NCI-H1048 (cell line): ENCODE results near the gene R3HDM2.
"Not testable (repeated sequence)": the region's sequence is repeated elsewhere in the genome, so short reads cannot be mapped to it uniquely, and the experiment has no call there.

Experiments used
- DNase-seq: peaks from one replicate; lab custom pipeline; 2025; lab: John Stamatoyannopoulos, UW

The R3HDM2 gene

DNA sequence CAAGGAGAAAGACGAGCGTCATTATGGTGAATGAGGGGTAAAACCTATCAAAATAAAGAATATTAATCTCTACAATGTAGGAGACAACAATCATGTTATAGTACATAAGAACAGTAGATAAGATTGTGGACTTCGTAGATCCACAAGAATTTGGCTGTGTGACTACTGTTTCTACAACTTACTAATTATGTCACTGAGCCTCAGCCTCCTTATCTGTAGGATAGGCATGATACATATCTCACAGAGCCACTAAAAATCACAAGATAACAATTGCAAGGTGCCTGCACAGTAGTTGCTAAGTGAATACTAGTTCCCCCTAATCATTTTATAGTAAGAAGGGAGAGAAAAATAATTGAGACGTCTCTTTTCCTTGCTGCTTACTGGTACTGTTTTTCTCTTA lies 101.6 kb downstream of the R3HDM2 start:
- no peak for DNase-seq

- DNase-seq, result no peak
Measured at GRCh38 chr12:57325395-57325794, 105.4 kb downstream of the R3HDM2 start.

GRCh38 chr12:57323416-57323815 lies 107.4 kb downstream of the R3HDM2 start:
- DNase-seq, result no peak

DNA sequence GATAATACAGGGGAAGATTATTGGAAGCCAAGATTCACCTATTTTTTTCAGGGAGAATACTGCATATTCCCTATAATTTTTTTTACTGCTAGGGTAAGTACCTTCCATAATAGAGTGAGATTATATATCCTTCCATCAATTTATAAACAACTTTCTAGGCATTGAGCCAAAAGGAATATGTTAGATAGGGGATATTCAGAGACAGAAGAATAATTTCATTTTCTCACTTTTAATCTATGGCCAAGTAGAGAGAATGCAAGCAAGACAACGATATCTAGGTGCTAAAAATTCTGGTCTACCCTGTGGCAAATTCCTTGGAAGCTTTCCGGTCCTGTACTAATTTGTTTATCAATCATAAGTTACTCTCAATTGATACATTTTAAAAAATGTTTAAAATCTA lies 110.2 kb downstream of the R3HDM2 start:
- no peak for DNase-seq

DNA sequence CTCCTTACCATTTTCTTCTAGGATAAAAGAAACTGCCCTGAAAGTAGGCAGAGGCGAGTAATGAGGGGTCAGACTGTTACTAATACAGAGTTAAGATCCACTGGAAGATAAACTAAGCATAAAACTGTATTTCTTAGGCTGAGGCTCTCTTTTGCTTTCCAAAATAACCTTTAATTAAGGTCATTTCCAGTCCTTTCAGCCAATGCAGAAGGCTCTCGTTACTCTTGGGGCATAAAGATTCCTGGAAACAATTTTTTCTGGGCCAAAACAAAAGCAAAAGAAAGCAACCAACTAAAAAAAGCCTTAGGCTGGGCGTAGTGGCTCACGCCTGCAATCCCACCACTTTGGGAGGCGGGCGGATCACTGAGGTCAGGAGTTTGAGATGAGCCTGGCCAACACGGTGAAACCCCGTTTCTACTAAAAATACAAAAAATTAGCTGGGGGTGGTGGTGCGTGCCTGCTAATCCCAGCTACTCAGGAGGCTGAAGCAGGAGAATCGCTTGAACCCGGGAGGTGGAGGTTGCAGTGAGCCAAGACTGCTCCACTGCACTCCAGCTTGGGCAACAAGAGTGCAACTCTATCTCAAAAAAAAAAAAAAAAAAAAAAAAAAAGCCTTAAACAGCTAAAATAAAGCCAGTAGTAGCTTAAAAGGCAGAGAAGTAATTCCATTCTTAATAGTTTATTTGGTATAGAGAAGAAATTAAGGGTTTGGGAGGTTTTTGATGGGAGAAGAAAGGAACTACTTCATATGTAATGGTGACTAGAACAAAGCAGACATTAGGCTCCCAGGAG lies 111.0 kb downstream of the R3HDM2 start:
- DNase-seq, result no peak

- no peak for DNase-seq
Measured at GRCh38 chr12:57315681-57316080, 115.2 kb downstream of the R3HDM2 start.

GRCh38 chr12:57312287-57312686 lies 118.6 kb downstream of the R3HDM2 start:
- not testable (repeated sequence) for DNase-seq

- DNase-seq, result no peak
Measured at GRCh38 chr12:57309420-57309819, 121.4 kb downstream of the R3HDM2 start.

- DNase-seq, result no peak
Measured at GRCh38 chr12:57300961-57301584, 129.8 kb downstream of the R3HDM2 start.

GRCh38 chr12:57299514-57300016 lies 131.3 kb downstream of the R3HDM2 start:
- DNase-seq, result no peak

GRCh38 chr12:57296291-57296690 lies 134.6 kb downstream of the R3HDM2 start:
- DNase-seq, result no peak

- not testable (repeated sequence) for DNase-seq
Measured at GRCh38 chr12:57282073-57282472, 148.8 kb downstream of the R3HDM2 start.

DNA sequence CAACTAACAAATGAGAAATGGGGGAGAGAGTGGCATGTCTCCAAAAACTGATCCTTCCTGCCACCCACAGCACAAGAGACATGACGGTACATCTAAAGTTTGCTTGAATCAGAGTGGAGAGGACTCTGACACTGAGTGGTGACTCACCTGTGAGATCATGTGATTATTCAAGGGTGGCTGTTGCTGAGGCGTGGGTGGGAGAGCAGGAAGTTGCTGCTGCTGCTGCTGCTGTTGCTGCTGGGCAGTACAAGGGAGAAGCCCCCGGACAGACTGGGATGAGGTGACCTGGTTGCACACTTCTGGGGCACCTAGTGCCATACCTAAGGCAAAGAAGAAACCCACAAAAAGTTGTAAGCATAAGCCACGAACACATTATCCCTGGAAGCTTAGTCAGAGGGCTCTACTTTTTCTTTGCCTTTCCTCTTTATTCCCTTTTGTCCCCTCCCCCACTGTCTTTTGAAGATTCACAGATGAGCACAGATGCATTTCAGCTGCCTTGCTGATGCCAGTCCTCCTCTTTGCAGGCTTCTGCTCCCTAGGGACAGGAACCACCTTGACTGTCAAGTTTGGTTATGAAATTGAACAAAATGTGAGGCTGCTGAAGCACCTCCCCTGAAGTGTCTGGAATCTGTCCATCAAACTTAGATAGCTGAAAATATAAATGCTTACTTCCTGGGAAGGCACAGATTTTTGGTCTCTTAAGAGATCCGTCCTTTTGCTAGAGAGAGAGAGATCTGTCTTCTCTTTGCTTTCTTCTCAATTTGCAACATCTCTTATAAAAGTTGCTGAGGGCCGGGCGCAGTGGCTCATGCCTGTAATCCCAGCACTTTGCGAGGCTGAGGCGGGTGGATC lies 150.4 kb downstream of the R3HDM2 start:
- no peak for DNase-seq

DNA sequence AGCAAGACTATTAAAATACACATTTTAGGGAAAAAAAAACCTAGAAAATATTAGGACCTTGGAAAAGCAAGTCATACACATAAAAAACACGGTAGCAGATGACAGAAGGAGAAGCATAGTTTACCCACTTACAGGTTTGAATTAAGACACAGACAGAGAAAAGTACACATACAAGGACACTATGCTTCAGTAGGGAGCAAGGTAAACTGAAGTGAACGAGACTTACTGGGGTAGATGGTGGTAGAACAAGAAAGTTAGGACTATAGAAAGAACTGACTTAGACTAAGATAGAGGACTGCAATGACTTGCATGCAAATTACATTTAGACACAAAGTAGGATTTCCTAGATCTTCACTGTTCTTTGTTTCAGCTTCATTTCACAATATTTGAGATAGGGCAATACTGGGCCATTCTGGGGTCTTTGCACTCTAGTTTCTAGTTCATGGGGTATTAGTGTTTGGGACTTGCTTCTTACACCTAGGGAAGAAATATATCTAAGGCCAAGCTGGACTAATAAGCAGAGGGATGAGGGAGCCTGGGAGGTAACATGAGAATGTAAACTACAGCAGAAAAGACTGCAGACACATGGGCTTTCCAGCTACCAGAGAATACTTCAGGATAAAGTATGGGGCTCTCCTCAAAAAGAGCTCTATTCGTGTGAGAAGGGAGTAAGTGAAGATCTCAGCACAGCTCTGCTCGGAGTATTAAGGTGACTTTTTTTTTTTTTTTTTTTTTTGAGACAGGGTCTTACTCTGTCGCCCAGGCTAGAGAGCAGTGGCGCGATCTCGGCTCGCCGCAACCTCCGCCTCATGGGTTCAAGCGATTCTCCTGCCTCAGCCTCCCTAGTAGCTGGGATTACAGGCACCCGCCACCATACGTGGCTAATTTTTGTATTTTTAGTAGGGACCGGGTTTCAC lies 152.1 kb downstream of the R3HDM2 start:
- no peak for DNase-seq

GRCh38 chr12:57276935-57277563 lies 153.8 kb downstream of the R3HDM2 start:
- no peak for DNase-seq

DNA sequence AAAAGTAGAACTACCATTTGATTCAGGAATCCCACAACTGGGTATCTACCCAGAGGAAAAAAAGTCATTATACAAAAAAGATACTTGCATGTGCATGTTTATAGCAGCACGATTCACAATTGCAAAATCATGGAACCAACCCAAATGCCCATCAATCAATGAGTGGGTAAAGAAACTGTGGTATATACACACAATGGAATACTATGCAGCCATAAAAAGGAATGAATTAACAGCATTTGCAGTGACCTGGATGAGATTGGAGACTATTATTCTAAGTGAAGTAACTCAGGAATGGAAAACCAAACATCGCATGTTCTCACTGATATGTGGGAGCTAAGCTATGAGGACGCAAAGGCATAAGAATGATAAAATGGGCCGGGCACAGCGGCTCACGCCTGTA lies 154.6 kb downstream of the R3HDM2 start:
- DNase-seq, result not testable (repeated sequence)

GRCh38 chr12:57273516-57273915 lies 157.3 kb downstream of the R3HDM2 start:
- no peak for DNase-seq

GRCh38 chr12:57272337-57273151 lies 158.3 kb downstream of the R3HDM2 start:
- no peak for DNase-seq

DNA sequence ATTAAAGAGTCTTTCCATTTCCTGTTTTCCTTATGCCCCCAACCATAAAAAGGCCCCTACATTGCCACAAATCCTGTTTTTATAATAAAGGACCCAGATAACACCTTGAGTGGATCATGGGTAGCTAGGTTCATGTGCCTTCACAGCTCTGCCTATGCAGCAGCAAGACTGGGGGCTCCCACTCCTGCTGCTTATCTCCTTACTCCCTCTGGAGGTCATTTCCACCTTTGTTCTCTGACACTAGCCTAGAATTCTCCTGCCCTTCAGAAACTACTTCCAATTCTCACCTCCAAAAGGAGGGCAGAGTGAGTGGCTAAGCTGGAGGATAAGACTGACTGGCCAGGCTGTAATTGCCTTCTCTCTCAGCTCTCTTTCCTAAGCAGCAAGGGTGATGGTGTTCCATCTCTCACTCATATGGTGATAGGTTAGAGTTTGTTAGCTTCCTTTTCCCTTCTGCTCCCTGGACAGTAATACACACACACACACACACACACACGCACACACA lies 159.8 kb downstream of the R3HDM2 start:
- DNase-seq, result no peak

GRCh38 chr12:57268264-57268663 lies 162.6 kb downstream of the R3HDM2 start:
- no peak for DNase-seq
